HepG2 (cell line): ENCODE measurements around the gene WDR5B. TPM values are rescaled to one million over a fixed set of nuclear protein-coding genes. Genes with fewer than 3 reads are reported as not detected.

ENCODE experiments used
- AGO1 ChIP-seq: fragments of 200-400 bp; formaldehyde crosslinking; IDR thresholded peaks from 2 replicates; pipeline ENCODE4 v1.6.1; 2017; ENCODE audit warnings: mild to moderate bottlenecking, low read depth, low read length, moderate library complexity; ENCODE audit not compliant: poor library complexity, severe bottlenecking
- ARHGAP35 ChIP-seq: sonication (generic); formaldehyde crosslinking; IDR thresholded peaks from 2 replicates; pipeline ENCODE4 v1.9.0; 2022; ENCODE audit warnings: mild to moderate bottlenecking, inconsistent platforms, moderate library complexity, missing genetic modification reagents, borderline replicate concordance
- ATF7-NPFF ChIP-seq: sonication (generic); formaldehyde crosslinking; IDR thresholded peaks from 2 replicates; pipeline ENCODE4 v1.8.1; 2023; ENCODE audit warnings: mild to moderate bottlenecking, low read depth, missing genetic modification reagents, moderate library complexity
- CHD4 ChIP-seq: fragments of 200-600 bp; sonication (generic); IDR thresholded peaks from 2 replicates; pipeline ENCODE4 v1.7.0; 2017; ENCODE audit warnings: mild to moderate bottlenecking, low read length, borderline replicate concordance
- FOXP1 ChIP-seq, 2 experiments: fragments of 450-650 bp in 1 of 2; IDR thresholded peaks; 2 replicates each; pipeline ENCODE4 v1.6.1; 2017 to 2018; ENCODE audit warnings: antibody characterized with exemption in 1 of 2
- GMEB1 ChIP-seq: sonication (generic); formaldehyde crosslinking; IDR thresholded peaks from 2 replicates; pipeline ENCODE4 v1.5.1; 2020; ENCODE audit warnings: missing genetic modification reagents, mild to moderate bottlenecking, borderline replicate concordance
- IKZF1 ChIP-seq: fragments of 450-650 bp; IDR thresholded peaks from 2 replicates; pipeline ENCODE4 v1.7.1; 2016
- JDP2 ChIP-seq: sonication (generic); formaldehyde crosslinking; IDR thresholded peaks from 2 replicates; pipeline ENCODE4 v1.8.1; 2022; ENCODE audit warnings: missing genetic modification reagents, borderline replicate concordance
- MXD1 ChIP-seq: sonication (generic); formaldehyde crosslinking; IDR thresholded peaks from 2 replicates; pipeline ENCODE4 v1.4.0; 2020; ENCODE audit warnings: mild to moderate bottlenecking, missing genetic modification reagents
- MYNN ChIP-seq: sonication (generic); formaldehyde crosslinking; IDR thresholded peaks from 2 replicates; pipeline ENCODE4 v1.4.0; 2020; ENCODE audit warnings: mild to moderate bottlenecking, low read depth, missing genetic modification reagents
- NFKB2 ChIP-seq: sonication (generic); formaldehyde crosslinking; IDR thresholded peaks from 2 replicates; pipeline ENCODE4 v1.4.0; 2020; ENCODE audit warnings: missing genetic modification reagents, borderline replicate concordance
- NR0B2 ChIP-seq: sonication (generic); formaldehyde crosslinking; IDR thresholded peaks from 2 replicates; pipeline ENCODE4 v1.4.0; 2020; ENCODE audit warnings: mild to moderate bottlenecking, missing genetic modification reagents
- PHF21A ChIP-seq: sonication (generic); formaldehyde crosslinking; IDR thresholded peaks from 2 replicates; pipeline ENCODE4 v1.5.0; 2020; ENCODE audit warnings: mild to moderate bottlenecking, missing genetic modification reagents
- PLSCR1 ChIP-seq: sonication (generic); formaldehyde crosslinking; IDR thresholded peaks from 2 replicates; pipeline ENCODE4 v1.5.0; 2020; ENCODE audit warnings: missing genetic modification reagents, mild to moderate bottlenecking, borderline replicate concordance
- POLR2G ChIP-seq: fragments of 200-400 bp; formaldehyde crosslinking; IDR thresholded peaks from 2 replicates; pipeline ENCODE4 v1.6.1; 2018; ENCODE audit warnings: mild to moderate bottlenecking, low read depth, low read length, moderate library complexity
- RAD21 ChIP-seq: fragments of 450-650 bp; formaldehyde crosslinking; IDR thresholded peaks from 2 replicates; pipeline ENCODE4 v1.5.0; 2020; ENCODE audit warnings: mild to moderate bottlenecking
- RNF2 ChIP-seq: fragments of 450-650 bp; conservative IDR thresholded peaks from 2 replicates; pipeline ENCODE4 v1.6.1; 2016; ENCODE audit warnings: low read depth
- SAFB2 ChIP-seq: sonication (generic); formaldehyde crosslinking; IDR thresholded peaks from 2 replicates; pipeline ENCODE4 v1.5.1; 2020; ENCODE audit warnings: missing genetic modification reagents, low read depth, mild to moderate bottlenecking, borderline replicate concordance
- STAT5B ChIP-seq: sonication (generic); formaldehyde crosslinking; IDR thresholded peaks from 2 replicates; pipeline ENCODE4 v1.4.0; 2020; ENCODE audit warnings: missing genetic modification reagents
- TERF1 ChIP-seq: sonication (generic); formaldehyde crosslinking; IDR thresholded peaks from 2 replicates; pipeline ENCODE4 v1.8.0; 2022; ENCODE audit warnings: mild to moderate bottlenecking, missing genetic modification reagents, moderate library complexity
- ZFP41 ChIP-seq: sonication (generic); formaldehyde crosslinking; IDR thresholded peaks from 2 replicates; pipeline ENCODE4 v1.4.0; 2020; ENCODE audit warnings: mild to moderate bottlenecking, missing genetic modification reagents, borderline replicate concordance
- ZNF101 ChIP-seq: sonication (generic); formaldehyde crosslinking; IDR thresholded peaks from 2 replicates; pipeline ENCODE4 v1.4.0; 2020; ENCODE audit warnings: mild to moderate bottlenecking, low read depth, missing genetic modification reagents, borderline replicate concordance
- ZZZ3 ChIP-seq: sonication (generic); formaldehyde crosslinking; IDR thresholded peaks from 2 replicates; pipeline ENCODE4 v1.4.0; 2020; ENCODE audit warnings: missing genetic modification reagents, mild to moderate bottlenecking, borderline replicate concordance
- polyA plus RNA-seq, 8 experiments: library from polyadenylated mRNA; depleted of rRNA in 3 of 8; stranded (reverse) in 7 of 8; unstranded in 1 of 8; fragments of >200 nt; fragmentation: Illumina TruSeq in 4 of 8; extraction: Trizol in 4 of 8; gene quantifications; 2 replicates each; pipeline versions ENCODE4 v1.2.1 to v1.2.3, GENCODE V29; 2011 to 2016; ENCODE audit warnings: low read depth in 4 of 8, missing spikeins in 1 of 8, mixed read lengths in 1 of 8; ENCODE audit not compliant: insufficient read depth in 1 of 8
- total RNA-seq, 5 experiments: library from RNA; depleted of rRNA; stranded (reverse); fragments of >200 nt; fragmentation: Illumina TruSeq; extraction: Trizol; gene quantifications; 2 replicates each; pipeline ENCODE4 v1.2.3, GENCODE V29; 2016; ENCODE audit warnings: low read depth in 1 of 5

The WDR5B gene
- total and polyA plus RNA-seq, 2 of the 13 experiments (the other 11 are each of a cell fraction or from before 2014, with no cell fraction given), result 2.5 to 3.6 TPM

- peak; percentile 87 for TF ChIP-seq POLR2G
- no peak for TF ChIP-seq IKZF1
- TF ChIP-seq CHD4, result no peak
- peak; percentile 68; the same call in 1 of the 2 replicates for TF ChIP-seq ZZZ3 (CRISPR knock-in tag)
- TF ChIP-seq RAD21 (CRISPR knock-in tag), result peak; percentile 84
- TF ChIP-seq ZFP41 (CRISPR knock-in tag), result no peak
- TF ChIP-seq NR0B2, result peak; percentile 67; the same call in 1 of the 2 replicates
- TF ChIP-seq PLSCR1 (CRISPR knock-in tag), result no peak
- TF ChIP-seq ZNF101, result peak; percentile 74; the same call in 1 of the 2 replicates
- peak; percentile 83 for TF ChIP-seq SAFB2 (CRISPR knock-in tag)
- peak; percentile 93 for TF ChIP-seq MXD1 (CRISPR knock-in tag)
- TF ChIP-seq TERF1 (CRISPR knock-in tag), result no peak
- 0 out of 2 replicates have a peak, but pooled peaks have one; percentile 65 for TF ChIP-seq PHF21A (CRISPR knock-in tag)
- peak; percentile 96 for TF ChIP-seq GMEB1
- peak; percentile 58 for TF ChIP-seq ARHGAP35 (CRISPR knock-in tag)
- peak; percentile 89; the same call in 1 of the 2 replicates for TF ChIP-seq NFKB2 (CRISPR knock-in tag)
- TF ChIP-seq RNF2, result 0 out of 2 replicates have a peak, but pooled peaks have one; percentile 51
- peak; percentile 75 for TF ChIP-seq AGO1
- TF ChIP-seq FOXP1 (IDR thresholded peaks at IDR 0.05), result no peak
- peak; percentile 35 for TF ChIP-seq FOXP1 (CRISPR knock-in tag; IDR thresholded peaks at IDR 0.05)
- 0 out of 2 replicates have a peak, but pooled peaks have one; percentile 21 for TF ChIP-seq STAT5B (CRISPR knock-in tag)
- TF ChIP-seq ATF7-NPFF, result peak; percentile 81
- TF ChIP-seq JDP2 (CRISPR knock-in tag), result no peak; the same call in 1 of the 2 replicates
- TF ChIP-seq MYNN, result no peak
Measured at GRCh38 chr3:122383771-122384697, 31.8 kb downstream of the WDR5B start, which contains the start of gene FAM162A (continued).
